ENCODE results near the gene PHEX.

- TF ChIP-seq POLR2AphosphoS5 (IDR thresholded peaks at IDR 0.05; ENCODE audit: low read depth, low read length) (no peak), FOXP2 (optimal IDR thresholded peaks at IDR 0.05; ENCODE audit: borderline replicate concordance, extremely low read depth, extremely low read length, insufficient read depth) (no peak), REST (IDR thresholded peaks at IDR 0.05; ENCODE audit: insufficient read depth in 1 of 2, low read depth in 2 of 2, low read length in 2 of 2) (no peak)
These were observed 96.8 kb downstream of the PHEX start for GRCh38 chrX:22128961-22129360.
